ENCODE results near the gene GPER1.
A peak's percentile ranks its signal among the peaks of the same experiment; 100 is the strongest.

GPER1 gene

DNA sequence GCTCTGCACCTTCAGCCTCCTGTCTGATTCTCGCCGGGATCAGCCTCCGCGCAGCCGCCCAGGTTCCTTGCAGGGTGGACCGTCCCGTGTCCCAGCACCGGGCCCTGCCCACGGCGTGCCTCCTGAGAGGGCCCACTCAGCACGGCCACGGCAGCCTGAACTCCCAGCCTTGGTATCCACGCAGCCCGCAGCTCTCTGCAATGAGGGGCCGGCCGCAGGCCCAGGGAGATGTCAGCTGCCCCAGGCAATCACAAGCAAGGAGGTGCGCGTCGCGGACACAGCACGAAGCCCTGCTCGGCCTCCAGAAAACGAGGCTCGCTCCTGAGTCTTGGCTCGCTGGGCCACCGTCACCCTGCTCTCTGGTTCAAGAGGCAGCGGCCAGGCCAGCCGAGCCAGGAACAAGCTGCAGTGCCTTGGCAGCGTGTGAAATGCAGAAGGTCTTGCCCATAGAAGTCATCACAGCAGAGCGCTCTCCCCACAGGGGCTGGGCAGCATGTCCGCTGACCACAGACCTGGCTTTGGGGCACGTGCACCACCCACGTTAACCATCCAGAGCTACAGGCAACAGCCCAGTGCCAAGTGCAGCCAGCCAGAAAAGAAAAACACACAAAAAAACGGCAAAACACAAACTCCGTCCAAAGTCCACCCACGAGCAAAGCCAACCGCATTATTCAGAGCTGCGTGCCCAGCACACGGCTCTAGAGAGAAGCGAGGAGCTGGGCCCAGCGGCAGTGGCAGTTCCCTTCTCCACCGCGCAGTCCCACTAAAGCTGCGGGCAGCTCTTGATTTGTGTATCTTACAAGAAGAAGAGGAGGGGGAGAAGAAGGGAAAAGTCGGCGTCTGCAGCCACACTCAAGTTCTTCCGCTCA, 13.9 kb downstream of the GPER1 start:
- FAIRE-seq (no peak), DNase-seq (ENCODE audit: insufficient read length, low spot score) (no peak)

DNA sequence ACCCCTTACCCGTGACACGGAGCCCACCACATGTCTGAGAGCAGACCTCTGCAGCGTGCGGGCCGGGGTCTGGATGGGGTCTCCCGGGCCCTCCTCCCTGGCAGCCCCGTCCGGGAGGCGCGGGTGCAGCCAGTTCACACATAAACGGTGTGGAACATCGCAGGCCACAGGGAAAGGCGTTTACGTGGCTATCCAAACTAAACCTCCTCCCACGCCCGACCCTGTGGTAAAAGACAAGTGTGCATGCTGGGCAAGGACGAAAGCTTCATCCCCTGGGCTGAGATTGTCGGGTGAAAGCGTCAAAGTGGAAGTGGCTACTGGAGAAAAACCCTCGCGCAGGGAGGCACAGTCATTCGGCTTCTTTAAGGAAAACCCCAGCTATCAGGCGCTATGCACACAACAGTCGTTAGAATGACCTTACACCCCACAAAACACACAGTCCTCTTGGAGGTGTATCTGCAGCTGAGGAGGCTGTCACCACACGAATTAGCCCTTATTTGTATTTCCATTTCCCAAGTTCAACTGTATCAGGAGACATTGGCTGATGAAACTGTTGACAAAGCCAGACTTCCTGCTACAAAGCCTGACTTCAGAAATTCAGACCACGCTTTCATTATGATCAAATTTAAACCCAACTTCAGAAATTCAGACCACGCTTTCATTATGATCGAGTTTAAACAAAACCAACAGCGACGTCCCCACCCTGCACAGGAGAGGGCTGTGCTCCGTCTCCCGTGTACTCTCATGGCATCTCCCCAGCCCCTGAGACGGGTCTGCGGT, 15.3 kb downstream of the GPER1 start:
- peak; percentile 94 for FAIRE-seq
- peak; percentile 66 for DNase-seq (ENCODE audit: insufficient read length, low spot score)

DNA sequence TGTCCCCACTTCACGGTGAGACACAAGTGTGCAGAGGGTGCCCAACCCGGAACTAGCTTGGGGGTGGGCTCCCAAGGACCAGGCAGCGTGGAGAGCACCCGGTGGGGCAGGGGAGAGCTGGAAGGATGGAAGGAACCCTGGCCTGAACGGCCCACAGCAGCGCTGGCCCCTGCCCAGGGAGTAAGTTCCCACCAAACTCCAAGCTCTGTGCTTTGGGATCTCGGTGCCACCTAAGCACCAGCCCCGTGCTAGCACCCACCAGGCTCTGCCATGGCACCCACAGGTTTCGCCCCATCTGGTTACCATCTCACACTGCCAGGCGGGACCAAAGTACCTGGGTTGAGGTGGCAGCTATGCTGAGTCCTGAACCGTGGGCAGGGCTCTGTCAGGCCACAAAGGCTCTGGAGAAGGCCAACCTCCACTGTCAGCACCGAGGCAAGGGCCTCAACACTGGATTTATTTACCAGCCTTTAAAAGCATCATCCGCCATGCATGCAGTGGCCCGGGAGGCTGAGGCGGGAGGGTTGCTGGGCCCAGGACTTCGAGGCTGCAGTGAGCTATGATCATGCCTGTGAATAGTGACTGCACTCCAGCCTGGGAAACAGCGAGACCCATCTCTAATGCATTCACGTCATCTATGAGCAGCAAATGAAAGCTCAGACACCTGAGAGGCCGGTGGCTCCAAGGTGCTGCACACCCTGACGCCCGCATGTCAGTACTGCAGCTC, 16.0 kb downstream of the GPER1 start:
- DNase-seq (ENCODE audit: insufficient read length, low spot score) (no peak), FAIRE-seq (peak; percentile 4)

DNA sequence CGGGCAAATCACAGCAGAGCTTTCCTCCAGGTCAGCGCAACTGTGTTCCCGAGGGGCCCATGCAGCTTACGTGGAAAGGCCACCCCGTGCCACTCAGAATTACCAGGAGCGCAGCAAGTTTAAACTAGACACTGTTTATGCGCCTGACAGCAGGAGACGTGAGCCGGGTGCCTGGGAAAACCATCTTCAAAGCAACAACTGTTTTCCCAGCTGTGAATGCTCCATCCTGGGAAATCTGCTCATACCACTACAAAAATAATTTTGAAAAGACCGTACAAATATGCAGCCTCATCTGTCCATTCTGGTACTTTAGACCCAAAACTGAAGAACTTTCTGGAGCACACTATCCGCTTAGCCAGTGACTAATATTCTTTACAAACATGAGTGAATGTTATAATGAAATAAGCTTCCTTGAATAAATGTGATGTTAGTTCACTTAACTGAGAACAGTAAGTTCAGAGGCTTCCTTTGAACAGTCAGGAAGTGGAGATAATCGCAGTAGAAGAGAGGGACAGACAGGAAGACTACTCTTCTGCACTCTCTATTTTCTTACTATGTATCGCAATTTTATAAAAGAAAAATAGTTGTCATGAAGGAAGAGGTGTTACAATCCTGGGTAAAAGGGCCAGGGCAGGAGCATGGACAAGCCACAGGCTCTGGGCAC, 16.7 kb downstream of the GPER1 start:
- FAIRE-seq, result peak; percentile 78
- DNase-seq (ENCODE audit: insufficient read length, low spot score), result no peak

DNA sequence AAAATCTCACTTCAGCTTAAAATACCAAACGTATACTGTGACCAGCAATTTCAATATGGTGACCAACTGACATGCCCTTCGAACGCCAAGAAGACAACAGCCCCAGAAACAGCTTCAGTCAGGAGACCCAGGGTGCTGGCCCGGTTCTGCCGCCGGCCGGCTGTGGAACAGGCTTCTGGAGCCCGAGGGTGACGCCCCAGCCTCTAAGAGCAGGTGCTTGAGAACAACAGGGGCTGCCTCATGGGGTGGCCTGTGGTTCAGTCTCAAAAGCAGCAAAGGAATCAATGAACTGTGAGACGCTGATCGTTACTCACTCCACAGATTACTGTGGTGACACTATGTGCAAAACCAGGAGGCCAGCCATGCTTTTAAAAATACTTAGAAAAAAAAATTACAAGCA, 17.3 kb downstream of the GPER1 start:
- DNase-seq (ENCODE audit: insufficient read length, low spot score) (peak; percentile 56), FAIRE-seq (peak; percentile 95)

DNA sequence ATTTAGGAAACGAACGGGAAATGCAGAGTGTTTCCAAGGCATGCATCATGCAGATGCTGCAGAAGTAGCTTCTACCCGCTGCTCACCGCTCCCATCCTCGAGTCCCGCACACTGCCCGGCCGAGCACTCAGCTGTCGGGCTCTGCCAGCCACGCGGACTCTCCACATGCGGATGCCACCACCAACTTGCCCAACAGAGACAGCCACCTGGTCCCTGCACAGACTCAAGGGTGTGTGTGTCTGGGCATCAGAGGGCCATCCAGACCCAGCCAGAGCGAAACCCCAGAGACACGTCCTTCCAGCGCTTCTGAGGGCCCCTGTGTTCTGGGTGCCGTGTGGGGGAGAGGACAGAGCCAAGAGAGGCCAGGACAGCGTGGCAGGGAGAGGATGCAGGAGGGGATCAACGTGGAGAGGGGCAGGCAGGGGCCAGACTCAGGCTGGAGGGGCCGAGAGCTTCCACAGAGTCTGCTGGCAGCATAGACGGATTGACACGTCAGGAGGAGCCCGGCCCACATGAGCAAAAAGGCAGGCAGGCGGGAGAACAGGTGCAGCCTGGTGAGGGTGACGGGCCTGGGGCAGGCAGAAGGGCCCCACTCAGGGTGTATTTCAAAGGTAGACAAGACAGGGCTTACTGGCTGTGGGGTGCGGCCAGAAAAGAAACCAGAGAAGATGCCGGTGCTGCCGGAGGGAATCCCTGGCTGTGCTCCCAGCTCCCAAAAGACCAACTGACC, 18.3 kb downstream of the GPER1 start:
- no peak for FAIRE-seq
- no peak for DNase-seq (ENCODE audit: insufficient read length, low spot score)

DNA sequence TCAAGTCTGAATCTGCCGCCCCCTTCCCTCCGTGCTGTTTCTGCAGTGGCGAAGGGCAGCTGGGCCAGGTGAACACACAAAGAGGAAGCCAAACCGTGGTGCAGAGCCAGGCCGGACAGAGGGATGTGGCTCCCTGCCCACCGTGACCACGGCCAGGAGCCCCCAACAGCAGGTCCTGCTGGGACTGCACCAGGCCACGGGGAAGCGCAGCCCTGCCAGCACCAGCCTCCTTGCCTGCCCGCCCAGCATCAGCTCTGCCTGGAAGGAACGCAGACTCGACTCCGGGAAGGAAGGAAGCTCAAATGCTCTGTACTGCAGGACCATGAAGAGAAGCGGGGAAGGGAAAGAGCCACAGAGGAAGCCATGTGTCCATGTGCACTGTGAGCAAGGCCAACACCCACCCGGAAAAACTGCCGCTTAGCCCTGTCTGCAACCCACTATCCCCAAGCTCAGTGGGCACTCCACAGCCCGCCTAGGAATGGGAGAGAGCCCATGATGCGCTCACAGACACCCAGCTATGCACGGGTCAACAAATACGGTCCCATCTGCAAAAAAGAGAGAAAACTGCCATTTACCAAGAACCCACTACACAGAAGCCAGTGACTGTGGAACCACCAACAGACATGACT, 19.0 kb downstream of the GPER1 start:
- DNase-seq (ENCODE audit: insufficient read length, low spot score) (no peak), FAIRE-seq (no peak)

DNA sequence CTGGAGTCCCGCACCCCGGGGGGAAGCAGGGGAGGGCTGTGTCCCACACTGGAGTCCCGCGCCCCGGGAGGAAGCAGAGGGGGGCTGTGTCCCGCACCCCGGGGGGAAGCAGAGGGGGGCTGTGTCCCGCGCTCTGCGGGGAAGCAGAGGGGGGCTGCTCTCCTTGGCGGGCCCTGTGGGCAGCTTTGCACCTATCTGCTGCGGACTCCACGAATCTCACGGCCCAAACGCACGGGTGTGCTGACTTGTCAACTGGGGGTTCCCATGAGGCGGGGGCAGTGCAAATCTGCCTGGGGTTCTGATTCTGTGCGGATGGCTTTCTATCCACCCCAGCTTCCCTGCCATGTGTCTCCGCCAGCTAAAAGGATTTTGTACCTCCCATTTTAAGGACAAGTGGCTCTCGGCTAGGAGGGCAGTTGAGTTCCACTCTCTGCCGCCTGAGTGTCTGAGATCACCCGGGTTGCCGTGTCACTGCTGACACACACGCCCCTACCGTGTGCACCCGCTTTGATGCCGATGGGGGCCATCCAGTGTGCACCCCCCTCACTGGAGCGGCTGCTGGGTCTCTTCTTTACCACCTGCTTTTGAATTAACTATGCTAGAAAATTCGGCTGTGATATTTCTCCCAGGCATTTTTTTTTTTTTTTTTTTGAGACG, 20.5 kb downstream of the GPER1 start:
- DNase-seq (ENCODE audit: insufficient read length, low spot score) (no peak), FAIRE-seq (no peak)

DNA sequence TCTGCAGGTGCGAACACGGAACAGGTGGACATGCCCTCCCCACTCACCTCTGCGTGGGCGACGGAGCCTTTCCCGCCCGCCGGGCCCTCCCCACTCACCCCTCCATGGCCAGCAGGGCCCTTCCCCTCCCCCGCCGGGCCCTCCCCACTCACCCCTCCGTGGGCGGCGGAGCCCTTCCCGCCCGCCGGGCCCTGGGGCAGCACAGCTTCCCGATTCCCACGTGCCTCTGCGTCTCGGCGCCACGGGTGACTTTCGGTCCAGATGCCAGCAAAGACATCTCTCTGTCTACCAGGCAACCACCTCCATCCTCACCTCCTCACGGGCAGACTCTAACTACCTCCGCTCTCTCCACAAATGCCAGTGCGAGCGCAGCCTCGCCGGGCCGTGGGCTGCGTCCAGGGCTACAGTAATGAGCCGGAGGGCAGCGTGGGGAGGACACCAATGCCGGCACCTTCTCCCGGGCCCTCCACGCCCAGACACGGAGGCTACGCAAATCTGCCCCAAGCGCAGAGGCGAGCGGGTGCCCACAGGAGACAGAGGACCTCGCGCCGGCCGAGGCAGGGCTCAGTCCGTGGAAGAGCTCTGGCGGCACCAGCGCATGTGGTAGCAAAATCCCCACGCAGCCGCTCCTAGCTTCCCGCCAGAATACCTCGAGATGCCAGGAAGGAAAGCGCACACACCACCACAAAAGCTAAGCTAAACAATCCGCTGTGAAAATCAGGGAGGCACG, 21.8 kb downstream of the GPER1 start:
- DNase-seq (ENCODE audit: insufficient read length, low spot score) (no peak), FAIRE-seq (no peak)

DNA sequence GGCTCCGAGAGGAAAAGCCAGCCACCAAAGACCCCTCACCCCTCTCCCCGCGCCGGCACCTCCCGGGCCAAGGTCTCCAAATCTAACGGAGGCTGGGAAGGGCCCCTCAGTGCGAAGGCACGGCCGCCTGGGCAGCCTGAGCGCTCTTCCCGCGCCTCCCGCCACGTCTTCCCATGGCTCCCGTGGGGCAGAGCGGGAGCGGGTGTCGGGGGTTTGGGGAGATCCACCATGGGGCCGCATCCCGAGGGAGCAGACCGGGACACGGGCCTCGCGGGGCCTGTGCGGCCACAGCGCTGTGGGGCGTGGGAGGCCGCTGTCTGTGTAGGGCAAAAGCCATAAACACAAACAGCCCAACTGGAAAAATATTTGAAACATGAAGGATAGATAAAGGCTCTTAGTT, 22.4 kb downstream of the GPER1 start:
- FAIRE-seq (no peak), DNase-seq (ENCODE audit: insufficient read length, low spot score) (no peak)

DNA sequence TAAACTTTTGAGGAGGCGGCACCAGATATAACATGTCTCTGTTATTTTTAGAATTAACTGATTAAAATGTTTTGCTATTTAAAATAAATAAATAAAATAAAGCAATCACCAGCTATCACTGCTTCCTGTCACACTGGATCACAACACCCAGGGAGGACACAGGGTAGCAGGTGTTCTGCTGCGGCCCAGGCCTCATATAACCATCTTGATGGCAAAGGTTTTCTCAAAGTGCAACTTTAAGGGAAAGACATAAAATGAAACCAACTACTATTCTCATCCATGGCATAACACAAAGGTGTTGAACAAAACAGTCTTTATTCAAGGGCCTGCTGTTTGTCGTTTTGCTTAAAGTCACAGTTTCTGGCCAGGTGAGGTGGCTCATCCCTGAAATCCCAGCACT, 23.2 kb downstream of the GPER1 start:
- FAIRE-seq, result no peak

DNA sequence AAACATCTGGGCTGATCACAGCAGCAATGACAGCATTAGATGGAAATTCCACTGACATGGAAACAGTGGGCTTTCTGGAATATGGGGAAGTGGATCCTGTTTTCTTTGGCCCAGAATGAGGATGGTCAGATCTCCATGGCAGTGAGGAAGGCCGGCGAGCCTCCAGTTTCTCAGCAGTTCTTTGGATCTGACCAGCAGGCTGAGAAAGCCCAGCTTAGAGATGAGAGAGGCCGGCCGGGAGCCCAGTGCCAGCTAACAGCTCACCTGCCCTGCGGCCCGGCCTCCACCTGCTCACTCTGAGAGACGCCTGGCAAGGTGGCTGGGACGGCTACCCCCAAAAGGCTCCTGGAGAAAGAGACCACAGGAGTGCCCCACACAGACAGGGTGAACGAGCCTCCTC, 24.2 kb downstream of the GPER1 start:
- DNase-seq (ENCODE audit: insufficient read length, low spot score), result no peak
- no peak for FAIRE-seq

More for the DNA sequence above, 23.2 kb downstream of the GPER1 start:
- DNase-seq (ENCODE audit: insufficient read length, low spot score), result no peak

DNA sequence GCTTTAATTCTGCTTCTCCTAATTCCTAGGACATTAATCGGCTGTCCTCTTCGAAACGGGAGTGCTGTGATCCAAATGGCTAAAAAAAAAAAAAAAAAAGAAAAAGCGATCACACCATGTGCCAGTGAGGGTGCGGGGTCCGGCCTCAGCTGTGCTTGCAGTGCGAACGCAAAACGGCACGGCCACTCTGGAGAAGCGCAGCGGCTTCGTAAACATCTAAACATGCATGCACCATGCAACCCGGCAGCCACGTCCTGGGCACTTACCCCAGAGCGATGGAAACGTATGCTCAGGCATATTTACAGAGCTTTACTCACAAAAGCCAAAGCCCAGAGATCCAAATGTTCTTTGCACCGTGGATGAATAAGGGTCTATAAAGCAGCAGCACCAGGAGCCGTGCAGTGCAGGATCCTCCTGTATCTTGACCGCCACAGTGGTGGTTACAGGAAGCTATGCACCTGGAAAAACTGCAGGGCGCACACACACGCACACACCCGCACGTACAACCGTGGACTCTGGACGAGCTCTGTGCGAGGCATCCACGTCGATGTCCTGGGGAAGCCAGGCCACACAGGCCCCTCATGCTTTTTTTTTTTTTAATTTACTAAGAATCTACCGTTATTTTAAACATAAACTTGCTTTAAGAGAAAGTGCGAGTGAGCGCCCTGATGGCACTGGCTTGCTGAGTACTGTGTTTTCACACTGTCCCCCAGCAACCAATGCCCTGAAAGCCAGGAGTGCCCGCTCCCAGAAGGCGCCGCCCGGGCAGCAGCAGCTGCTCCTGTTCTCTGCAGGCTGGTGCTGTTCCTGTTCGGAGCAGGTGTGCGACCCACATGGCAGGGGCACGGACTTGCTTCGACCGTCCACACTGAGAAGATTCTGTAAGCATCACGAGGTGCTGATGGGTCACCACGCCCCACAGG, 25.0 kb downstream of the GPER1 start:
- no peak for DNase-seq (ENCODE audit: insufficient read length, low spot score)
- FAIRE-seq, result no peak

DNA sequence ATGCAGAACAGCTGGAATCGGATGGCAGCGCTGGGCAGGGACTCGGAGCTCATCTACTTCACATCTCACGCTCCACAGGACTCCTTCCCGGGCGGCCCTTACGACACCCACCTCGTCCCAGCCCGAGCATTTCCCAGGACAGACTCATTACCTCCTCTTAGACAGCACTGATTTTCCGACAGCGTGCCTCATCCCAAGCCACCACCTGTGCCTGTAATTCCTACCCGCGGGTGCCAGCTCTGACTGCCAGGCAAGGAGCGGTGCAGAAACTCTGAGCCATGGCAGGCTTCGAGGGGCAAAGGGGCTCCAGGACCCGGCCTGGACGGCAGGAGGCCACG, 25.6 kb downstream of the GPER1 start:
- DNase-seq (ENCODE audit: insufficient read length, low spot score), result no peak

DNA sequence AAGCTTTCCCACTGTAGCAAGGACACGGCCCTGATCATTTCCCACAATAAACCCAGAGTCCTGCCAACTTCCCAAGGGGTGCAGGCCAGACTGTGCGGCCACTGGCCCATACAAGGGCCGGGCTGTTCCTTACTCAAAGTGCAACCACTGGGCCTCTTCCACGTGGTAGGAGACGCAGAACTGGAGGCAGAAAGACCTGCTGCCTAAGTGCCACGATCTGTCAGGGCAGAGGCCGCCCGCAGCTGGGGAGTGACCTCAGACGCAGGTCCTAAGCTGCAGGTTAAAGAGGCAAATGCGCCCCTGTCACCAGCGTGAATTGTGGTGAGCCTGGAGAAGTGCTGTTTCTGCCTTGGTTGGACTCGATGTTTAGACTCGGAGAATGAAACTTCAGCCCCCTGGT, 26.2 kb downstream of the GPER1 start:
- no peak for FAIRE-seq
- DNase-seq (ENCODE audit: insufficient read length, low spot score), result no peak

More for the DNA sequence above, 25.6 kb downstream of the GPER1 start:
- no peak for FAIRE-seq

DNA sequence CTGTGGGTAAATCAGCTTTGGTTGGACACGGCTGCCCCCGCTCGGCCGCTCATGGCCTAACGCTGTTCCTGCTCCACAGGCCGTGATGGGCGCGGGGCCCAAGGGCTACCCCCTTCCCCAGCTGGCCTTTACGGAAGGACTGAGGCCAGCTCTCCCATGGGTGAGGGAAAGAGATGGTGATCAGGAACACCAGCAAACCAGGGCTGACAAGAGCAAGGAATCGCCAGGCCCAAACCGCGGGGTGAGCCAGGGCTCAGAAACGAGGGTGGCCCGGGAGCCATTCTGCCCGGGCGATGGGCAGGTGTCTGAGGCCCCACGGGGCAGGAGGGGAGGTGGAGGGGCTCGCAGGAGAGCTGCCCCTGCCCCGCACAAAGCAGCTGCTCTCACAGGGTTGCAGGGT, 26.6 kb downstream of the GPER1 start:
- no peak for FAIRE-seq
- DNase-seq (ENCODE audit: insufficient read length, low spot score), result no peak
